Measurements from ENCODE around the gene SEC14L1. TPM values are rescaled to one million over a fixed set of nuclear protein-coding genes. Genes with fewer than 3 reads are reported as not detected.

The SEC14L1 gene
- total RNA-seq, 1 donor: 101 TPM

GRCh38 chr17:77163511-77164280 is 22.9 kb downstream of the SEC14L1 start:
- DNase-seq (ENCODE audit: low read depth): peak; percentile 52
- no peak overlapping the region for H3K4me3 ChIP-seq (ENCODE audit: low read depth, low read length)
- TF ChIP-seq, protein P1, sequence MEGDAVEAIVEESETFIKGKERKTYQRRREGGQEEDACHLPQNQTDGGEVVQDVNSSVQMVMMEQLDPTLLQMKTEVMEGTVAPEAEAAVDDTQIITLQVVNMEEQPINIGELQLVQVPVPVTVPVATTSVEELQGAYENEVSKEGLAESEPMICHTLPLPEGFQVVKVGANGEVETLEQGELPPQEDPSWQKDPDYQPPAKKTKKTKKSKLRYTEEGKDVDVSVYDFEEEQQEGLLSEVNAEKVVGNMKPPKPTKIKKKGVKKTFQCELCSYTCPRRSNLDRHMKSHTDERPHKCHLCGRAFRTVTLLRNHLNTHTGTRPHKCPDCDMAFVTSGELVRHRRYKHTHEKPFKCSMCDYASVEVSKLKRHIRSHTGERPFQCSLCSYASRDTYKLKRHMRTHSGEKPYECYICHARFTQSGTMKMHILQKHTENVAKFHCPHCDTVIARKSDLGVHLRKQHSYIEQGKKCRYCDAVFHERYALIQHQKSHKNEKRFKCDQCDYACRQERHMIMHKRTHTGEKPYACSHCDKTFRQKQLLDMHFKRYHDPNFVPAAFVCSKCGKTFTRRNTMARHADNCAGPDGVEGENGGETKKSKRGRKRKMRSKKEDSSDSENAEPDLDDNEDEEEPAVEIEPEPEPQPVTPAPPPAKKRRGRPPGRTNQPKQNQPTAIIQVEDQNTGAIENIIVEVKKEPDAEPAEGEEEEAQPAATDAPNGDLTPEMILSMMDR (IDR thresholded peaks at IDR 0.05; ENCODE audit: insufficient read depth, low read depth, low read length): no peak

DNA sequence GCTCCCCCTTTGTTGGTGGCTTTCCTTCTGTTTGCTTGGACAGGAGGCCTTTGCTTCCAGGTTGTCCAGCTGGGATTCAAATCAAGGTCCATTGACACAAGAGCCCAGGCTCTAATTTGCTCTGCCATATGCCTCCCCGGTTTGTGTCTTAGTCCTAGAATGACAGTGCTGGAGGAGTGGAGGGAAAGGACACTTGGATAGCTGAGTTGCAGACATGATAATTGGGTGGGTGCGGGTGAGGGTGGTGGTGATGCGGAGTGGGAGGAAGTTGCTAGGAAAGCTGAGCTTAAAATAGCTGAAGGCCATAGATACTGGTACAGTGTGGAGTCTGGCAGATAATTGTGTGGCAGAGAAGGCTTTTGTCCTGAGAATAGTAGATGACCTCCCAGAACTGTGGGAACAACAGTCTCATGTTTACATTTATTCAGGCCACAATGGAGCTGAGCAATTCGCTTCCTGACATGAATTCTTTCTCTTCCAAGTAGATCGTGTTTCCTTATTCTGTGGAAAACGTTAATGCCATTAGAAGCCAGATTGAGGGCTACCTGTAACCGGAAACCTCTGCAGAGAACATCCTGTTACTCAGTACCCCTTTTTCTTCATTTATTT is 23.8 kb downstream of the SEC14L1 start:
- no peak for DNase-seq (ENCODE audit: low read depth)
- TF ChIP-seq, protein P1 (IDR thresholded peaks at IDR 0.05; ENCODE audit: insufficient read depth, low read depth, low read length): no peak
- H3K4me3 ChIP-seq (ENCODE audit: low read depth, low read length): no peak overlapping the region

DNA sequence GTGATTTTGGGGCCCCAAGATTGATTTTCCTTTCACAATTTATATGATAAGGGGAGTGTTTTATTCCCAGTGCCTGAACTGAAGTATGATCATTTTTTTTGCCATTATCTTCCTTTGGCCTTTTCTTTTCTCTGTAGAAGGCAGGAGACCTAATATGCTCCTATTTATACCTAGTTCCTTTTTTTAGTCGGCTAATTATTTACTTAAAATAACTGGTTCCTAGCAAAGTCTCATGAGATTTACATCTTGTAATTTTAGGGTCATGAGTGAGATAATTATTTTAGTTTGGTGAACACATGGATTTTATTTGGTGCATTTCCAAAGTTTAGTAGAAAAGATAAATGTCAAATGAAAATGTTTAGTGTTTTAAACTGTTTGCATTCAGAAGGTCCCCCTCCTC is 24.8 kb downstream of the SEC14L1 start:
- TF ChIP-seq, protein P1 (IDR thresholded peaks at IDR 0.05; ENCODE audit: insufficient read depth, low read depth, low read length): no peak
- H3K4me3 ChIP-seq (ENCODE audit: low read depth, low read length): no peak overlapping the region
- DNase-seq (ENCODE audit: low read depth): no peak

DNA sequence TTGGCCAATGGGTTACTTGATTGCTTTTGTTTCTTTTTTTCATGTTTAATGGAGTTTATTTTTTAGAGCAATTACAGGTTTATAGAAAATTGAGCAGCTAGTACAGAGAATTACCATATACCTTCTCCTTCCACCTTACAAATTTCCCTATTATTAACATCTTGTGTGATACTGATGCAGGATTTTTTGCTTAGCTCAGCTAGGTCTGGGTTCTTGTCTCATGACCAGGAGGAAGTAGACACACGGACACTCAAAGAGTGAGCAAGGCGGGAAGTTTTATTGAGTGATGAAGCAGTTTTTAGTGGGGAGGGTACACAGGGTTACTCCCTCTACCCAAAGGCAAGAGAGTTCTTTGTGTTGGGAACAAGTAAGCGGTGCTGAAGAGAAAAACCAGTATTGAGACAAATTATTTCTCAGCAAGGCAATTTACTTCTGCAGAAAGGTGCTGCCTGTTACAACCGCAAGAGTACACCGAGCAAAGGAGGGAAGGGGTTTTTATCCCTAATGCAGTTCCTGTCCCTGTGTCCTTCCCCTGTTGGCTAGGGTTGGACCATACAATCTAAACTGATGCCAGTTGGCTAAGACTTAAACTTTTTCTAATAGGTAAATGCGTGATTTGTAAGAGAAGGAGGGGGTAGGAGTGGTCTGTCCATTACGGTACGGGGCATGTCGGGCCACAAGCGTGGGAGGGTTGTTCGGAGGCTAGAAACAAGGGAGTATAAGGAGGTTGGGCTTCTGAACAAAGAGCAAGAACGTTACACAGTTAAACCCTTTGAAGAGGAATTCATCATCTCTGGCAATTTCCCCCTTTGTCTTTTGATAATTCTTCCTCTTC is 26.9 kb downstream of the SEC14L1 start:
- H3K4me3 ChIP-seq (ENCODE audit: low read depth, low read length): no peak overlapping the region
- no peak for DNase-seq (ENCODE audit: low read depth)
- TF ChIP-seq, protein P1 (IDR thresholded peaks at IDR 0.05; ENCODE audit: insufficient read depth, low read depth, low read length): no peak

GRCh38 chr17:77173104-77173503 is 32.3 kb downstream of the SEC14L1 start:
- TF ChIP-seq, protein P1 (IDR thresholded peaks at IDR 0.05; ENCODE audit: insufficient read depth, low read depth, low read length): no peak
- no peak overlapping the region for H3K4me3 ChIP-seq (ENCODE audit: low read depth, low read length)
- no peak for DNase-seq (ENCODE audit: low read depth)

DNA sequence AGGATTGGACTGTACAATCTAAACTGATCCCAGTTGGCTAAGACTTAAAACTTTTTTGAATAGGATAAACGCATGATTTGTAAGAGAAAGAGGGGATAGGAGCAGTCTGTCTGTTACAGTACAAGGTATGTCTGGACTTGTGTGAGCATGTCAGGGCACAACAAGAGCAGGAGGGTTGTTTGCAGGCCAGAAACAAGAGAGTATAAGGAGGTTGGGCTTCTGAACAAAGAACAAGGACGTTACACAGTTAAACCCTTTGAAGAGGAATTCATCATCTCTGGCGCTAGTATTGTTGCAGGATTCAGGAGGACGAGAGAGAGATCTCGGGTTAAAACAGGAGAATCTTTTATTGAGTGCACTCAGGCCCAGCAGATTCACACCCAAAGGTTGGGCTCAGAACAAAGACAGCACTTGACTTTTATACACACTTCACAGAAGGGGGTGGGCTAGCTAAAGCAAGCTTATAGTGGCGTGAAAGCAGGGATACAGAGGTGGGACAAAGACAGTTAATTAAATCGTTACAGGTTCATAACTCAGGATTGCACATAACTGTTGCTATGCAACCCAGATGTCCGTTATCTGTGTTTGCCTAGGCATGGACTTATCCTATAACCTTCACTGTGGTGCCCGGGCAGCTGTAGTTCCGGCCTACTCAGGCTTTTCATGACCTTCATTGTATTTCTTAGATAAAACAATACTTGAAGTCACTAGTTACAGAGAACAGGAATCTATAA is 34.3 kb downstream of the SEC14L1 start:
- H3K4me3 ChIP-seq (ENCODE audit: low read depth, low read length): no peak overlapping the region
- no peak for DNase-seq (ENCODE audit: low read depth)
- TF ChIP-seq, protein P1 (IDR thresholded peaks at IDR 0.05; ENCODE audit: insufficient read depth, low read depth, low read length): no peak
